Neural progenitor cell (in vitro differentiated cells): ENCODE data around the gene ZNF710. TPM values are rescaled to one million over a fixed set of nuclear protein-coding genes. Genes with fewer than 3 reads are reported as not detected.
A peak's percentile ranks its signal among the peaks of the same experiment; 100 is the strongest.

ENCODE experiments used
- DNase-seq: peaks from one replicate; pipeline ENCODE4 v3.0.0-alpha.2; 2016; ENCODE audit warnings: low spot score
- H2AFZ ChIP-seq: fragments of 200-600 bp; sonication (generic); replicated peaks from 2 replicates; pipeline ENCODE4 v1.6.1; 2016; ENCODE audit warnings: antibody characterized with exemption
- H3F3A ChIP-seq: fragments of 200-600 bp; sonication (generic); 2 replicates; pipeline ENCODE4 v1.6.1; 2016; ENCODE audit warnings: antibody characterized with exemption, low read depth
- H3K27ac ChIP-seq: fragments of 200-600 bp; sonication (generic); 2 replicates; pipeline ENCODE4 v1.5.1; 2016; ENCODE audit warnings: mild to moderate bottlenecking
- H3K27me3 ChIP-seq: fragments of 200-600 bp; sonication (generic); 2 replicates; pipeline ENCODE4 v1.6.1; 2016; ENCODE audit warnings: mild to moderate bottlenecking, moderate library complexity
- H3K36me3 ChIP-seq: fragments of 200-600 bp; sonication (generic); 2 replicates; pipeline ENCODE4 v1.5.1; 2016
- H3K4me1 ChIP-seq: fragments of 200-600 bp; sonication (generic); 2 replicates; pipeline ENCODE4 v1.6.1; 2016; ENCODE audit warnings: mixed run types
- H3K4me2 ChIP-seq: fragments of 200-600 bp; sonication (generic); 2 replicates; pipeline ENCODE4 v1.6.1; 2016
- H3K4me3 ChIP-seq: fragments of 200-600 bp; sonication (generic); 2 replicates; pipeline ENCODE4 v1.5.1; 2016
- H3K79me2 ChIP-seq: fragments of 200-600 bp; sonication (generic); 2 replicates; pipeline ENCODE4 v1.6.1; 2016; ENCODE audit warnings: low read depth
- H3K9ac ChIP-seq: fragments of 200-600 bp; sonication (generic); 2 replicates; pipeline ENCODE4 v1.6.1; 2016
- H3K9me3 ChIP-seq: fragments of 200-600 bp; sonication (generic); 2 replicates; pipeline ENCODE4 v1.5.1; 2016; ENCODE audit warnings: low read depth
- H4K20me1 ChIP-seq: fragments of 200-600 bp; sonication (generic); 2 replicates; pipeline ENCODE4 v1.6.1; 2016; ENCODE audit warnings: low read depth
- H3K27ac Mint-ChIP-seq: 3 replicates; pipeline ENCODE4 v1.8.0; 2021; ENCODE audit warnings: mixed read lengths
- H3K27me3 Mint-ChIP-seq: 2 replicates; pipeline ENCODE4 v1.8.0; 2022; ENCODE audit warnings: low read depth, mild to moderate bottlenecking, inconsistent platforms, moderate library complexity, mixed read lengths; ENCODE audit not compliant: insufficient read depth
- H3K36me3 Mint-ChIP-seq: 3 replicates; pipeline ENCODE4 v1.8.0; 2021; ENCODE audit warnings: mixed read lengths
- H3K4me1 Mint-ChIP-seq: 3 replicates; pipeline ENCODE4 v1.8.0; 2021; ENCODE audit warnings: mixed read lengths
- H3K4me3 Mint-ChIP-seq: 3 replicates; pipeline ENCODE4 v1.8.0; 2021; ENCODE audit warnings: mild to moderate bottlenecking, moderate library complexity, mixed read lengths
- H3K9me3 Mint-ChIP-seq: 3 replicates; pipeline ENCODE4 v1.8.0; 2020; ENCODE audit warnings: mixed read lengths
- CTCF ChIP-seq: fragments of 200-600 bp; sonication (generic); IDR thresholded peaks from 2 replicates; pipeline ENCODE4 v1.5.1; 2017; ENCODE audit warnings: antibody characterized with exemption, mild to moderate bottlenecking
- EZH2 ChIP-seq: fragments of 200-600 bp; sonication (generic); IDR thresholded peaks from 2 replicates; pipeline ENCODE4 v1.6.1; 2017; ENCODE audit warnings: antibody characterized with exemption, mild to moderate bottlenecking, moderate library complexity
- EZH2phosphoT487 ChIP-seq: fragments of 200-600 bp; sonication (generic); IDR thresholded peaks from 2 replicates; pipeline ENCODE4 v1.6.1; 2017; ENCODE audit warnings: antibody characterized with exemption
- total RNA-seq: library from RNA; depleted of rRNA; stranded (reverse); fragments of >200 nt; gene quantifications from 2 replicates; pipeline ENCODE4 v1.2.3, GENCODE V29; 2015; ENCODE audit warnings: low replicate concordance

The ZNF710 gene
- total RNA-seq, 1 donor from 2014 or later, result 14.9 TPM

- Histone ChIP-seq H3K9ac (no peak overlapping the region), H2AFZ (no peak overlapping the region), H3K27ac (no peak overlapping the region), H3K4me3 (no peak overlapping the region), H3F3A (peaks cover 24% of the 10 kb centered on the region), H3K9me3 (no peaks in the 10 kb centered on the region), H3K36me3 (no peaks in the 10 kb centered on the region), H3K27me3 (no peaks in the 10 kb centered on the region), H4K20me1 (peaks cover 26% of the 10 kb centered on the region), H3K4me1 (peaks cover 38% of the 10 kb centered on the region), H3K79me2 (peaks cover 44% of the 10 kb centered on the region), H3K4me2 (no peak overlapping the region)
- no peaks in the 10 kb centered on the region for H3K9me3 Mint-ChIP-seq
- no peak overlapping the region for H3K4me3 Mint-ChIP-seq
- no peak for DNase-seq
- peaks cover 2% of the 10 kb centered on the region for H3K27me3 Mint-ChIP-seq
- H3K27ac Mint-ChIP-seq, result peak overlapping the region; percentile 57
- peaks cover 47% of the 10 kb centered on the region for H3K4me1 Mint-ChIP-seq
- TF ChIP-seq EZH2phosphoT487 (no peak), EZH2 (no peak), CTCF (no peak)
- H3K36me3 Mint-ChIP-seq, result no peaks in the 10 kb centered on the region
Measured at GRCh38 chr15:90063770-90064247, 62.7 kb downstream of the ZNF710 start.

- Histone ChIP-seq H3K9ac (no peak overlapping the region), H3K4me2 (no peak overlapping the region)
- H3K4me3 Mint-ChIP-seq, result no peak overlapping the region
Measured at GRCh38 chr15:90064911-90065681, 64.0 kb downstream of the ZNF710 start.

GRCh38 chr15:90065682-90066049, 64.5 kb downstream of the ZNF710 start:
- H3K9ac ChIP-seq, result no peak overlapping the region
- H3K9me3 Mint-ChIP-seq, result no peaks in the 10 kb centered on the region
- H3K4me1 Mint-ChIP-seq, result peaks cover 34% of the 10 kb centered on the region

More at GRCh38 chr15:90064911-90065681, 64.0 kb downstream of the ZNF710 start:
- Histone ChIP-seq H2AFZ (no peak overlapping the region), H3K27me3 (no peaks in the 10 kb centered on the region), H3K9me3 (no peaks in the 10 kb centered on the region), H3F3A (peaks cover 24% of the 10 kb centered on the region), H3K36me3 (no peaks in the 10 kb centered on the region), H3K4me1 (peaks cover 31% of the 10 kb centered on the region), H3K27ac (no peak overlapping the region), H4K20me1 (peaks cover 25% of the 10 kb centered on the region), H3K79me2 (peaks cover 35% of the 10 kb centered on the region), H3K4me3 (no peak overlapping the region)
- no peaks in the 10 kb centered on the region for H3K9me3 Mint-ChIP-seq
- H3K4me1 Mint-ChIP-seq, result peaks cover 36% of the 10 kb centered on the region
- H3K27ac Mint-ChIP-seq, result no peak overlapping the region
- DNase-seq, result no peak
- H3K36me3 Mint-ChIP-seq, result peaks cover 3% of the 10 kb centered on the region
- H3K27me3 Mint-ChIP-seq, result peaks cover 2% of the 10 kb centered on the region
- TF ChIP-seq CTCF, result no peak
- no peak for TF ChIP-seq EZH2
- TF ChIP-seq EZH2phosphoT487, result no peak

More at GRCh38 chr15:90065682-90066049, 64.5 kb downstream of the ZNF710 start:
- Mint-ChIP-seq H3K4me3 (no peak overlapping the region), H3K27ac (no peak overlapping the region), H3K27me3 (peaks cover 2% of the 10 kb centered on the region), H3K36me3 (peaks cover 3% of the 10 kb centered on the region)
- TF ChIP-seq EZH2 (no peak), EZH2phosphoT487 (no peak), CTCF (no peak)
- Histone ChIP-seq H3K79me2 (peaks cover 29% of the 10 kb centered on the region), H3K4me3 (no peak overlapping the region), H2AFZ (no peak overlapping the region), H3K9me3 (no peaks in the 10 kb centered on the region), H3K4me1 (peaks cover 31% of the 10 kb centered on the region), H3K4me2 (no peak overlapping the region), H3K27ac (no peak overlapping the region), H3K36me3 (no peaks in the 10 kb centered on the region), H3K27me3 (no peaks in the 10 kb centered on the region), H3F3A (peaks cover 24% of the 10 kb centered on the region), H4K20me1 (peaks cover 22% of the 10 kb centered on the region)
- no peak for DNase-seq
